ENCODE measurements around the gene TICAM1.
"Not testable (repeated sequence)": the region's sequence is repeated elsewhere in the genome, so short reads cannot be mapped to it uniquely, and the experiment has no call there.

TICAM1 gene

GRCh38 chr19:4803736-4804695 lies 27.5 kb downstream of the TICAM1 start:
- peak; percentile 56 for DNase-seq

- DNase-seq, result no peak
Observed at GRCh38 chr19:4802711-4803110, 28.8 kb downstream of the TICAM1 start.

- no peak for DNase-seq
Observed at GRCh38 chr19:4801085-4801619, 30.4 kb downstream of the TICAM1 start.

GRCh38 chr19:4800591-4801081 lies 30.9 kb downstream of the TICAM1 start:
- DNase-seq, result no peak

GRCh38 chr19:4795400-4795799 lies 36.1 kb downstream of the TICAM1 start:
- no peak for DNase-seq

- DNase-seq, result no peak
Observed at GRCh38 chr19:4794971-4795370, 36.5 kb downstream of the TICAM1 start.

- DNase-seq, result not testable (repeated sequence)
Observed at GRCh38 chr19:4793278-4793677, 38.2 kb downstream of the TICAM1 start.

GRCh38 chr19:4792866-4793195 lies 38.7 kb downstream of the TICAM1 start:
- DNase-seq, result not testable (repeated sequence)

- DNase-seq, result not testable (repeated sequence)
Observed at GRCh38 chr19:4792019-4792865, 39.3 kb downstream of the TICAM1 start.

- peak; percentile 100 for DNase-seq
Observed at GRCh38 chr19:4791183-4792018, 40.1 kb downstream of the TICAM1 start, which contains the start of gene FEM1A. TSS of gene FEM1A (plus strand) at chr19:4791734. CDS start at chr19:4791855, 121 bp downstream.

- DNase-seq, result not testable (repeated sequence)
Observed at GRCh38 chr19:4786412-4787016, 45.0 kb downstream of the TICAM1 start.

GRCh38 chr19:4781801-4782200 lies 49.7 kb downstream of the TICAM1 start:
- DNase-seq, result peak; percentile 61

- no peak for DNase-seq
Observed at GRCh38 chr19:4780860-4781259, 50.7 kb downstream of the TICAM1 start.

- DNase-seq, result not testable (repeated sequence)
Observed at GRCh38 chr19:4778124-4778523, 53.4 kb downstream of the TICAM1 start.

- DNase-seq, result no peak
Observed at GRCh38 chr19:4776436-4777211, 54.9 kb downstream of the TICAM1 start.

GRCh38 chr19:4775627-4776152 lies 55.8 kb downstream of the TICAM1 start:
- no peak for DNase-seq

- DNase-seq, result peak; percentile 83
Observed at GRCh38 chr19:4774136-4774535, 57.4 kb downstream of the TICAM1 start.

GRCh38 chr19:4773047-4773640 lies 58.4 kb downstream of the TICAM1 start:
- DNase-seq, result no peak

GRCh38 chr19:4772566-4772965 lies 58.9 kb downstream of the TICAM1 start:
- DNase-seq, result no peak
